Adrenal gland (tissue), 5 donors: ENCODE data around the gene P2RX6.

ENCODE experiments used
- POLR2A ChIP-seq, 2 donors: fragments of 450-650 bp; IDR thresholded peaks; one replicate each; pipeline ENCODE4 v1.6.1; 2017; ENCODE audit warnings: antibody characterized with exemption in 2 of 2, mild to moderate bottlenecking in 2 of 2, moderate library complexity in 1 of 2
- TF ChIP-seq, protein P1 (sequence below), 6 experiments: fragments of 450-650 bp in 4 of 6; fragments of 200-600 bp in 2 of 6; sonication (generic) in 1 of 6; IDR thresholded peaks; 1 replicate in 5 of 6; 2 replicates in 1 of 6; pipeline versions ENCODE4 v1.5.1 to v1.8.0; 2016 to 2021; ENCODE audit warnings: antibody characterized with exemption in 6 of 6, mild to moderate bottlenecking in 2 of 6, moderate library complexity in 1 of 6
- donor health status: DM: no; HTN: no; CAD: no.

- TF ChIP-seq, protein P1, sequence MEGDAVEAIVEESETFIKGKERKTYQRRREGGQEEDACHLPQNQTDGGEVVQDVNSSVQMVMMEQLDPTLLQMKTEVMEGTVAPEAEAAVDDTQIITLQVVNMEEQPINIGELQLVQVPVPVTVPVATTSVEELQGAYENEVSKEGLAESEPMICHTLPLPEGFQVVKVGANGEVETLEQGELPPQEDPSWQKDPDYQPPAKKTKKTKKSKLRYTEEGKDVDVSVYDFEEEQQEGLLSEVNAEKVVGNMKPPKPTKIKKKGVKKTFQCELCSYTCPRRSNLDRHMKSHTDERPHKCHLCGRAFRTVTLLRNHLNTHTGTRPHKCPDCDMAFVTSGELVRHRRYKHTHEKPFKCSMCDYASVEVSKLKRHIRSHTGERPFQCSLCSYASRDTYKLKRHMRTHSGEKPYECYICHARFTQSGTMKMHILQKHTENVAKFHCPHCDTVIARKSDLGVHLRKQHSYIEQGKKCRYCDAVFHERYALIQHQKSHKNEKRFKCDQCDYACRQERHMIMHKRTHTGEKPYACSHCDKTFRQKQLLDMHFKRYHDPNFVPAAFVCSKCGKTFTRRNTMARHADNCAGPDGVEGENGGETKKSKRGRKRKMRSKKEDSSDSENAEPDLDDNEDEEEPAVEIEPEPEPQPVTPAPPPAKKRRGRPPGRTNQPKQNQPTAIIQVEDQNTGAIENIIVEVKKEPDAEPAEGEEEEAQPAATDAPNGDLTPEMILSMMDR (IDR thresholded peaks at IDR 0.05), result no peak
- TF ChIP-seq POLR2A (IDR thresholded peaks at IDR 0.05), result peak in 1 of 2 donors; percentile 24
These were observed 35.6 kb upstream of the P2RX6 start for GRCh38 chr22:20979243-20979809.
